ENCODE measurements around the gene UMODL1. TPM values are rescaled to one million over a fixed set of nuclear protein-coding genes. Genes with fewer than 3 reads are reported as not detected.

Gene UMODL1
- total RNA-seq, 6 experiments from 2014 or later: 0.06 to 1.2 (median 0.75) TPM; not detected in 2

DNA sequence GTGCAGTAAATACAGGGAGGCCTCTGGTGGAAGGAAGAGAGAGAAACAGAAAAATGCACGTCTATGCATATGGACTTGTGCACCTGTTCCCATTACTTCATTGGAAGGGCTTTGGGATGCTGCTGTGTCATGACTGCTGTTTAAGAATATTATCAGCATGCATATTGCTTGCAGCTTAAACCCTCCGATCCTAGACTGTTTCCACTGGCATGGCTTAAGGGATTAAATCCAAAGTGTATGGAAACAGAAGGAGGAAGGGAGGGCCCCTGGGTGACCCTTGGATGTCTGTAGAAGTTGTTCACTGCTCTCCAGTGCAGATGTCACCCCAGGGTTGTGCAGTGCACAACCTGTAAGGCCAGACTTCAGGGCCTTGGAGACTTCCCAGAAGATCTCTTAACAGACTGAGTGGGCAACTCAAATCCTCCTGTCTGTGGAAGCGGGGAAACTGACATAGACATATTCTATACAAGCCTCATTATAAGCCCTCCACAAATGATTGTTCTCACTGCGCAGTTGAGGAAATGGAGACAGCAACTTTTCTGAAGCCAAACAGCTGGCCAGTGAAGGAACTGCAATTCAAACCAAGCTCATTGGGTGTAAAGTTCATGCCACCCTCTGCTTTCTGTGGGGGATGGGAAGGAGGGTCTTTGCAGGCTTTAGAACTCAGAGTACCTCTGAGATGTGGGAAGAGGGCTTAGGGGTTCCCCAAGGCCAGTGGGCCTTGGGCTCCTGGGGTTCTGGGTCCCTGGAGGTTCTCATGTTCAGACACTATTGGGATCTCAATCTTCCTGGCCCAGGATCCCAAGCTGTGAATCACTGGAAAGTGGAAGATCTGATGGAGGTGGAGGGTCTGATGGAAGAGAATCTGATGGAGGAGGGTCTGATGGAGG is 73.8 kb downstream of the UMODL1 start:
- no peaks in the 10 kb centered on the region for H3K36me3 ChIP-seq
- no peak overlapping the region for H3K4me3 ChIP-seq
- no peak for ATAC-seq
- no peaks in the 10 kb centered on the region for H3K27me3 ChIP-seq
- WGBS (ENCODE audit: insufficient coverage, low coverage, low lambda C conversion rate, missing lambda C conversion rate): 44% methylated on average over 2 of the region's 4 CpGs
- peak in 1 of 3 donors; percentile 0 for DNase-seq
- H3K4me1 ChIP-seq: no peaks in the 10 kb centered on the region
- TF ChIP-seq POLR2A (IDR thresholded peaks at IDR 0.05) (no peak), CTCF (IDR thresholded peaks at IDR 0.05) (no peak)
- intact Hi-C loops (cut with DNase I): loop anchor here (5.0 to 10.0 kb wide), 3 partner anchors 107 to 300 kb away; no protein-coding TSS in a partner anchor
- no peaks in the 10 kb centered on the region for H3K9me3 ChIP-seq
- H3K27ac ChIP-seq: no peak overlapping the region

DNA sequence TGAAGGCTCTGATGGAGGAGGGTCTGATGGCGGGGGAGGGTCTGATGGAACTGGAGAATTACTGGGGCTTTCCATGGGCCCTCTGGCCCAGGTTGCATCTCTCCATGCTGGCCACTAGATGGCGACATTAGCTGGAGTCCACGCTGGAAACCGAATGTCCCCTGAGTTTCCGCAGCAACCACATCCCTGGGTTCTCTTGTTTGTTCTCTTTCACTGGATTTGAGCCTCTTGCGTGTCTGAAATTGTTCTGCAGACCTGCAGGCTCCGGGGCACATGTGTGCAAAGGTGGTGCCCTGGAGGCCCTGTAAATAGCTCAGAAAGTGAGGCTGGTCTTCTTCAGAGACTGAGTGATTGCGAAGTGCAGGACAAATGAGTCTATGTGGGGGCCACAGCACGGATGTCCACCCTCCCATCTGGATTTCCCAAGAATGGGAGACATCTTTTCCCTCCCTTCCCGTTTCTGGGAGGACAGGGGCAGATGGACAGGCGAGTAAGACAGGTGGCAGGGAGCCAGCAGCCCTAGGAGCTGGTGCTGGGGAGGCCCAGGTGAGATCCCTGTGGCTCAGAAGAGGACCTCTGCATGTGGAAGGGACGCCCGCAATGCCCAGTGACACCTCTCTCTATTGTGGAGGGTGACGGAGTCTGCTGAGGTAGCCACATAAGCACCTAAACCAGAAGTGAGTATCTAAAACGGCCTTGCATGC is 74.6 kb downstream of the UMODL1 start:
- ATAC-seq (peak; percentile 83 to 93 (median 91)), DNase-seq (peak in 2 of 3 donors; percentile 43 to 66)
- Histone ChIP-seq H3K36me3 (no peaks in the 10 kb centered on the region), H3K27ac (no peak overlapping the region), H3K27me3 (no peaks in the 10 kb centered on the region), H3K4me1 (no peaks in the 10 kb centered on the region), H3K9me3 (no peaks in the 10 kb centered on the region), H3K4me3 (no peak overlapping the region)
- 20% methylated on average over 11 of the region's 15 CpGs for WGBS (ENCODE audit: insufficient coverage, low coverage, low lambda C conversion rate, missing lambda C conversion rate)
- TF ChIP-seq CTCF (IDR thresholded peaks at IDR 0.05) (peak; percentile 86 to 94 (median 92)), POLR2A (IDR thresholded peaks at IDR 0.05) (no peak)
- intact Hi-C loops (cut with DNase I): loop anchor here (5.0 to 10.0 kb wide), 3 partner anchors 107 to 299 kb away; no protein-coding TSS in a partner anchor

GRCh38 chr21:42146273-42146805 is 75.2 kb downstream of the UMODL1 start:
- intact Hi-C loops (cut with DNase I): loop anchor here (5.0 to 10.0 kb wide), 3 partner anchors 106 to 298 kb away; no protein-coding TSS in a partner anchor
- no peaks in the 10 kb centered on the region for H3K9me3 ChIP-seq
- no peaks in the 10 kb centered on the region for H3K27me3 ChIP-seq
- H3K4me3 ChIP-seq: no peak overlapping the region
- no peak for ATAC-seq
- 28% methylated on average over 2 of the region's 10 CpGs for WGBS (ENCODE audit: insufficient coverage, low coverage, low lambda C conversion rate, missing lambda C conversion rate)
- H3K36me3 ChIP-seq: no peaks in the 10 kb centered on the region
- DNase-seq: peak in 1 of 3 donors; percentile 2
- H3K4me1 ChIP-seq: no peaks in the 10 kb centered on the region
- TF ChIP-seq CTCF (IDR thresholded peaks at IDR 0.05) (no peak), POLR2A (IDR thresholded peaks at IDR 0.05) (no peak)
- no peak overlapping the region for H3K27ac ChIP-seq

GRCh38 chr21:42146821-42147220 is 75.7 kb downstream of the UMODL1 start:
- Histone ChIP-seq H3K4me3 (no peak overlapping the region), H3K27me3 (no peaks in the 10 kb centered on the region), H3K9me3 (no peaks in the 10 kb centered on the region), H3K27ac (no peak overlapping the region), H3K36me3 (no peaks in the 10 kb centered on the region), H3K4me1 (no peaks in the 10 kb centered on the region)
- ATAC-seq: no peak
- TF ChIP-seq POLR2A (IDR thresholded peaks at IDR 0.05) (no peak), CTCF (IDR thresholded peaks at IDR 0.05) (no peak)
- no CpG with 5 or more reads among the region's 19 CpGs for WGBS (ENCODE audit: insufficient coverage, low coverage, low lambda C conversion rate, missing lambda C conversion rate)
- peak in 1 of 3 donors; percentile 38 for DNase-seq
- intact Hi-C loops (cut with DNase I): loop anchor here (5.0 to 10.0 kb wide), 3 partner anchors 105 to 298 kb away; no protein-coding TSS in a partner anchor
